ENCODE measurements around the gene CSF1R.

CSF1R gene

DNA sequence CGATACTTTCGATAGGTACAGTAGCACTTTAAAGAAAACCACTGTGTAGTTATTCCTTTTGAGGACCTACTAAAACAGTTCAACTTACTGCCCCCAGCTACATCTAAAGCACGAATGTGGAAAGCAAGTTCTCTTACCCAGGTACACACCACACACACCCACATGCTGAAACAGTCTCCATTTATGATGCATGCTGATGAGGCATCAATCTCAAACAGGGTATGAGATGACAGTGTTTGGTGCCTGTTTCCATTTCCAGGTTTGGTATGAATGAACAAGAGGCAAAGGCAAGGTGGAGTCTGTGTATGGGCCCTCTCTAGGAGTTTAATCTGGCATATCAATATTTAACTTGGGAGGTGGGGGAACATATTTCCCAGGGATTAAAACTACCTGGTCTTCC, 71.9 kb downstream of the CSF1R start:
- H3K4me3 Mint-ChIP-seq, result no peak overlapping the region
- peaks cover 0 to 1% of the 10 kb centered on the region in 2 donors for H3K9me3 Mint-ChIP-seq
- ATAC-seq (replicated peaks), result no peak
- no peaks in the 10 kb centered on the region for H3K27me3 Mint-ChIP-seq
- no peak overlapping the region for H3K27ac Mint-ChIP-seq
- H3K4me1 Mint-ChIP-seq, result no peaks in the 10 kb centered on the region
- H3K36me3 Mint-ChIP-seq, result peaks cover 50 to 79% of the 10 kb centered on the region in 2 donors
- DNase-seq, result no peak

DNA sequence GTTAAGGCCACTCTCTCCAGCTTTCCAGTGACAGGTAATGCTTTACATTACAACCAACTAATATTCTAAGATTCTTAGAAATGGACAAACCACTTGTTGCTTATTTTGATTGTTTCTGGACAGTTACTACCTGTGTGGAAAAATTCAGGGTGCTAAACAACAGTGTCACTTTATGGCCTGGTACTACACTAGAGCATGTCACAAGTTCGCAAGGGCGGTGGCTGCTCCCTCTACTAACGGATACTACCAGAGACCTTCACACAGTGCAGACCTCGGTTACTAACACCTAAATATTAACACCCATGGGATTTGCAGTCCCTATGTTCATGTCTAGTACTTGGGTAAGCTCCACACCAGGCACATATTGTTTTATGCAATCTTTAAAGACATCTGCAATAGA, 72.4 kb downstream of the CSF1R start:
- Mint-ChIP-seq H3K4me3 (no peak overlapping the region), H3K4me1 (no peaks in the 10 kb centered on the region), H3K27me3 (no peaks in the 10 kb centered on the region), H3K27ac (no peak overlapping the region), H3K9me3 (peaks cover 0 to 1% of the 10 kb centered on the region in 2 donors), H3K36me3 (peaks cover 45 to 74% of the 10 kb centered on the region in 2 donors)
- no peak for ATAC-seq (replicated peaks)
- no peak for DNase-seq

DNA sequence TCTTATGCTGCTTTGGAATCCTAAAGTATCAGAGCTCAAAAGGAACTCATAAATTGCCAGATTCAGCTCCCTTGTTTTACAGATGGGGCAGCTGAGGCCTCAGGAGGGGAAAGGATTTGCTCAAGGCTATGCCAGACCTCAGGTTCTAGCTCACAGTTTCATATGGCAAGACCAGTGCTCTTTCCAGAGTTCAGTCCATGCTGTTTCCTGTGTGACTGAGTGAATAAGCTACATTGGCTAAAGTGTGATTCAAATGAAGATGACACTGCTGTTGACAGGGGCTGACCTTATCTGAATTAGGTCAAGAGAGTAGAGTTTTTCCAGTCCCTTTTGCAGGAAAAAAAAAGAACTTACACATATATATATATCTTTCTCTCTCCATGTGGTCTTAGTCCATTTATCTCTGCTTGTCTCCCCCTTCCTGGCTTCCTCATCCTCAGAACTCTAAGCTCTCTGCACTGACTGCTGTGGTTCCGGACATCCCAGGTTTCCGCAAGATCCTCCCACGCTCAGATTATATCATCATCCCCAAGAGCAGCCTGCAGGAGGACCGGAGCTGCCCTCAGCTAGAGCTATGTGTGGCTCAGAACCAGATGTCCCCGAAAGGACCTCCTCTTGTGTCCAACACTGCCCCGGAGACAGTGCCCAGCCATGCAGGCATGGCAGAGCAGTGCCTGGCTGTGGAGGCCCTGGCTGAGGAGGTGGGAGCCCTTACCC, 76.5 kb downstream of the CSF1R start:
- peaks cover 3 to 6% of the 10 kb centered on the region in 2 donors for H3K4me1 Mint-ChIP-seq
- no peaks in the 10 kb centered on the region for H3K9me3 Mint-ChIP-seq
- no peak for ATAC-seq (replicated peaks)
- H3K36me3 Mint-ChIP-seq, result peaks cover 37 to 59% of the 10 kb centered on the region in 2 donors
- no peak overlapping the region for H3K4me3 Mint-ChIP-seq
- no peak for DNase-seq
- peak overlapping the region; percentile 32 for H3K27ac Mint-ChIP-seq
- no peaks in the 10 kb centered on the region for H3K27me3 Mint-ChIP-seq

GRCh38 chr5:150007050-150007449, 79.3 kb downstream of the CSF1R start:
- Mint-ChIP-seq H3K27ac (no peak overlapping the region), H3K36me3 (peaks cover 32 to 50% of the 10 kb centered on the region in 2 donors), H3K4me3 (no peak overlapping the region), H3K4me1 (peaks cover 17 to 24% of the 10 kb centered on the region in 2 donors), H3K27me3 (no peaks in the 10 kb centered on the region), H3K9me3 (no peaks in the 10 kb centered on the region)
- no peak for DNase-seq
- ATAC-seq (replicated peaks), result no peak

DNA sequence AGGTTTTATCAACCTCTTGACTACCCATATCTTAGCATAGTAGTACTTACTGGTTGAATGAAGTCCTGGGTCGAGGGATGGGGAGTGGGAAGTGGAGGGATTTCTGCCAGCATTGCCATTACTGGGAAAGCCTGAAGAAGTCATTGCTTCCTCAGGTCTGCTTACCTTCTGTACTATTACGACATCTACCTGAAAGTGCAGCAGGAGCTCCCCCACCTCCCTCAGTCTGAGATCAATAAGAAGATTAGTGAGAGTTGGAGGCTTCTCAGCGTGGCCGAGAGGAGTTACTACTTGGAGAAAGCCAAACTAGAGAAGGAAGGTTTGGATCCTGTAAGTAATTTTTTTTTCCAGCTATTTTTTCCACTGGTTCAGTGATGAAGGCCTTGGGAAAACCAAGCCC, 80.0 kb downstream of the CSF1R start:
- no peaks in the 10 kb centered on the region for H3K27me3 Mint-ChIP-seq
- no peak overlapping the region for H3K4me3 Mint-ChIP-seq
- no peak for ATAC-seq (replicated peaks)
- H3K27ac Mint-ChIP-seq, result no peak overlapping the region
- no peak for DNase-seq
- peaks cover 33 to 53% of the 10 kb centered on the region in 2 donors for H3K36me3 Mint-ChIP-seq
- no peaks in the 10 kb centered on the region for H3K9me3 Mint-ChIP-seq
- peaks cover 23 to 31% of the 10 kb centered on the region in 2 donors for H3K4me1 Mint-ChIP-seq
